Activated CD8-positive, alpha-beta memory T cell treated with anti-CD3 and anti-CD28 coated beads, Interleukin-2, amount 50 U/mL, for 24 hours (primary cell): ENCODE data around the gene ADAP1.
"Not testable (repeated sequence)": the region's sequence is repeated elsewhere in the genome, so short reads cannot be mapped to it uniquely, and the experiment has no call there.

ENCODE experiments used
- DNase-seq: peaks from one replicate; pipeline ENCODE4 v3.0.0-alpha.2; 2020; ENCODE audit errors: extremely low read depth

Gene ADAP1

GRCh38 chr7:954330-955238, at the start of gene ADAP1:
TSS of gene ADAP1 (minus strand) at chr7:954680. CDS start at chr7:954477, 203 bp downstream.
- no peak for DNase-seq

GRCh38 chr7:1002445-1002844, 48.0 kb upstream of the ADAP1 start:
- DNase-seq = not testable (repeated sequence)

GRCh38 chr7:1002026-1002425, 47.5 kb upstream of the ADAP1 start:
- not testable (repeated sequence) for DNase-seq

- not testable (repeated sequence) for DNase-seq
These were observed 46.7 kb upstream of the ADAP1 start for GRCh38 chr7:1001069-1001770.

- DNase-seq = no peak
These were observed 45.8 kb upstream of the ADAP1 start for GRCh38 chr7:999941-1000935.

- DNase-seq = no peak
These were observed 44.8 kb upstream of the ADAP1 start for GRCh38 chr7:999149-999879.

GRCh38 chr7:997404-998395, 43.2 kb upstream of the ADAP1 start:
- no peak for DNase-seq

- DNase-seq = no peak
These were observed 41.8 kb upstream of the ADAP1 start for GRCh38 chr7:996079-996872.

- DNase-seq = no peak
These were observed 41.1 kb upstream of the ADAP1 start for GRCh38 chr7:995571-995970.

- DNase-seq = no peak
These were observed 40.3 kb upstream of the ADAP1 start for GRCh38 chr7:994592-995308.

- peak; percentile 69 for DNase-seq
These were observed 38.5 kb upstream of the ADAP1 start for GRCh38 chr7:992709-993607.

GRCh38 chr7:991729-992656, 37.5 kb upstream of the ADAP1 start:
- DNase-seq = no peak

GRCh38 chr7:990933-991728, 36.7 kb upstream of the ADAP1 start:
- no peak for DNase-seq

GRCh38 chr7:990352-990932, 36.0 kb upstream of the ADAP1 start:
- DNase-seq = no peak

GRCh38 chr7:988963-989529, 34.6 kb upstream of the ADAP1 start:
- no peak for DNase-seq
